HepG2 (cell line): Measurements from ENCODE around the gene ACOX3. TPM values are rescaled to one million over a fixed set of nuclear protein-coding genes. Genes with fewer than 3 reads are reported as not detected.

Source experiments
- BRD4 ChIP-seq: sonication (generic); formaldehyde crosslinking; IDR thresholded peaks from 2 replicates; pipeline ENCODE4 v1.4.0; 2020; ENCODE audit warnings: missing genetic modification reagents
- CBX1 ChIP-seq: IDR thresholded peaks from one replicate; pipeline ENCODE4 v1.6.1; 2016; ENCODE audit warnings: antibody characterized with exemption, low read depth
- CENPT ChIP-seq: sonication (generic); formaldehyde crosslinking; IDR thresholded peaks from 2 replicates; pipeline ENCODE4 v1.8.0; 2022; ENCODE audit warnings: low read depth, mild to moderate bottlenecking, moderate library complexity, missing genetic modification reagents
- GABPA ChIP-seq, 2 experiments: IDR thresholded peaks; 2 replicates each; pipeline ENCODE4 v1.6.1; 2011 to 2016; ENCODE audit warnings: low read depth in 2 of 2, low read length in 1 of 2, missing biosample characterization in 1 of 2, missing genetic modification characterization in 1 of 2
- GTF2F1 ChIP-seq: fragments of 150-350 bp; IDR thresholded peaks from 2 replicates; pipeline ENCODE4 v1.6.1; 2014; ENCODE audit warnings: low read length
- KMT2A ChIP-seq: sonication (generic); formaldehyde crosslinking; IDR thresholded peaks from 2 replicates; pipeline ENCODE4 v1.4.0; 2020; ENCODE audit warnings: missing genetic modification reagents
- MEIS2 ChIP-seq: sonication (generic); formaldehyde crosslinking; IDR thresholded peaks from 2 replicates; pipeline ENCODE4 v1.9.0; 2021; ENCODE audit warnings: mild to moderate bottlenecking, missing genetic modification reagents
- NR2F6 ChIP-seq, 2 experiments: IDR thresholded peaks; 2 replicates each; pipeline ENCODE4 v1.6.1; 2016; ENCODE audit warnings: antibody characterized with exemption in 1 of 2, mild to moderate bottlenecking in 1 of 2
- RNF2 ChIP-seq: fragments of 450-650 bp; conservative IDR thresholded peaks from 2 replicates; pipeline ENCODE4 v1.6.1; 2016; ENCODE audit warnings: low read depth
- RXRA ChIP-seq: sonication (generic); formaldehyde crosslinking; IDR thresholded peaks from 2 replicates; pipeline ENCODE4 v1.5.1; 2020; ENCODE audit warnings: missing genetic modification reagents
- SIN3B ChIP-seq: fragments of 150-350 bp; IDR thresholded peaks from 2 replicates; pipeline ENCODE4 v1.6.1; 2014; ENCODE audit warnings: low read length
- SRSF4 ChIP-seq: fragments of 200-400 bp; formaldehyde crosslinking; IDR thresholded peaks from one replicate; pipeline ENCODE4 v1.6.1; 2018; ENCODE audit warnings: mild to moderate bottlenecking, low read depth, low read length, moderate library complexity; ENCODE audit not compliant: poor library complexity, severe bottlenecking
- SUZ12 ChIP-seq: fragments of 150-350 bp; IDR thresholded peaks from 2 replicates; pipeline ENCODE4 v1.6.1; 2014; ENCODE audit warnings: low read depth, low read length
- ZBTB10 ChIP-seq: sonication (generic); formaldehyde crosslinking; IDR thresholded peaks from 2 replicates; pipeline ENCODE4 v1.4.0; 2020; ENCODE audit warnings: missing genetic modification reagents, borderline replicate concordance
- ZFP36L1 ChIP-seq: sonication (generic); formaldehyde crosslinking; IDR thresholded peaks from 2 replicates; pipeline ENCODE4 v1.8.0; 2022; ENCODE audit warnings: mild to moderate bottlenecking, missing genetic modification reagents, moderate library complexity
- ZFP36L2 ChIP-seq: sonication (generic); formaldehyde crosslinking; IDR thresholded peaks from 2 replicates; pipeline ENCODE4 v1.4.0; 2020; ENCODE audit warnings: missing genetic modification reagents
- ZHX1 ChIP-seq: sonication (generic); formaldehyde crosslinking; IDR thresholded peaks from 2 replicates; pipeline ENCODE4 v1.8.1; 2022; ENCODE audit warnings: low read depth, mild to moderate bottlenecking, missing genetic modification reagents
- ZNF24 ChIP-seq: fragments of 450-650 bp; IDR thresholded peaks from 2 replicates; pipeline ENCODE4 v1.6.1; 2017; ENCODE audit warnings: antibody characterized with exemption, mild to moderate bottlenecking
- ZNF670 ChIP-seq: sonication (generic); formaldehyde crosslinking; IDR thresholded peaks from 2 replicates; pipeline ENCODE4 v1.8.0; 2022; ENCODE audit warnings: mild to moderate bottlenecking, missing genetic modification reagents, borderline replicate concordance
- ZNF691 ChIP-seq: sonication (generic); formaldehyde crosslinking; IDR thresholded peaks from 2 replicates; pipeline ENCODE4 v1.4.0; 2020; ENCODE audit warnings: missing genetic modification reagents, low read depth, mild to moderate bottlenecking, borderline replicate concordance
- ZNF703 ChIP-seq: sonication (generic); formaldehyde crosslinking; IDR thresholded peaks from 2 replicates; pipeline ENCODE4 v1.5.1; 2020; ENCODE audit warnings: missing genetic modification reagents, mild to moderate bottlenecking, moderate library complexity, borderline replicate concordance
- ZNF83 ChIP-seq: sonication (generic); formaldehyde crosslinking; IDR thresholded peaks from 2 replicates; pipeline ENCODE4 v1.4.0; 2020; ENCODE audit warnings: missing genetic modification reagents, mild to moderate bottlenecking, borderline replicate concordance
- polyA plus RNA-seq, 8 experiments: library from polyadenylated mRNA; depleted of rRNA in 3 of 8; stranded (reverse) in 7 of 8; unstranded in 1 of 8; fragments of >200 nt; fragmentation: Illumina TruSeq in 4 of 8; extraction: Trizol in 4 of 8; gene quantifications; 2 replicates each; pipeline versions ENCODE4 v1.2.1 to v1.2.3, GENCODE V29; 2011 to 2016; ENCODE audit warnings: low read depth in 4 of 8, missing spikeins in 1 of 8, mixed read lengths in 1 of 8; ENCODE audit not compliant: insufficient read depth in 1 of 8
- total RNA-seq, 5 experiments: library from RNA; depleted of rRNA; stranded (reverse); fragments of >200 nt; fragmentation: Illumina TruSeq; extraction: Trizol; gene quantifications; 2 replicates each; pipeline ENCODE4 v1.2.3, GENCODE V29; 2016; ENCODE audit warnings: low read depth in 1 of 5

ACOX3 gene
- total and polyA plus RNA-seq, 2 of the 13 experiments (the other 11 are each of a cell fraction or from before 2014, with no cell fraction given): 4.2 to 17.8 TPM

- TF ChIP-seq ZNF703 (CRISPR knock-in tag) (0 out of 2 replicates have a peak, but pooled peaks have one; percentile 58), ZNF691 (CRISPR knock-in tag) (peak; percentile 34; the same call in 1 of the 2 replicates), SRSF4 (no peak), BRD4 (CRISPR knock-in tag) (no peak; the same call in 1 of the 2 replicates), NR2F6 (IDR thresholded peaks at IDR 0.05) (no peak), NR2F6 (CRISPR knock-in tag; IDR thresholded peaks at IDR 0.05) (peak; percentile 36; the same call in 1 of the 2 replicates), ZFP36L1 (CRISPR knock-in tag) (0 out of 2 replicates have a peak, but pooled peaks have one; percentile 40), GTF2F1 (no peak), SIN3B (peak; percentile 83; the same call in 1 of the 2 replicates), ZNF670 (CRISPR knock-in tag) (no peak), GABPA (IDR thresholded peaks at IDR 0.05; ENCODE audit: low read depth, low read length) (no peak), GABPA (CRISPR knock-in tag; IDR thresholded peaks at IDR 0.05; ENCODE audit: low read depth) (no peak), ZBTB10 (CRISPR knock-in tag) (no peak), ZNF83 (CRISPR knock-in tag) (0 out of 2 replicates have a peak, but pooled peaks have one; percentile 58), ZNF24 (no peak), MEIS2 (0 out of 2 replicates have a peak, but pooled peaks have one; percentile 49), CENPT (CRISPR knock-in tag) (no peak), ZHX1 (CRISPR knock-in tag) (0 out of 2 replicates have a peak, but pooled peaks have one; percentile 39), RNF2 (no peak), SUZ12 (no peak), CBX1 (peak; percentile 56), RXRA (CRISPR knock-in tag) (peak; percentile 79), ZFP36L2 (CRISPR knock-in tag) (no peak), KMT2A (CRISPR knock-in tag) (peak; percentile 71; the same call in 1 of the 2 replicates)
Observed at GRCh38 chr4:8428288-8429097, 12.0 kb downstream of the ACOX3 start (continued).
